Measurements from ENCODE around the gene GTF3C1.

The GTF3C1 gene

DNA sequence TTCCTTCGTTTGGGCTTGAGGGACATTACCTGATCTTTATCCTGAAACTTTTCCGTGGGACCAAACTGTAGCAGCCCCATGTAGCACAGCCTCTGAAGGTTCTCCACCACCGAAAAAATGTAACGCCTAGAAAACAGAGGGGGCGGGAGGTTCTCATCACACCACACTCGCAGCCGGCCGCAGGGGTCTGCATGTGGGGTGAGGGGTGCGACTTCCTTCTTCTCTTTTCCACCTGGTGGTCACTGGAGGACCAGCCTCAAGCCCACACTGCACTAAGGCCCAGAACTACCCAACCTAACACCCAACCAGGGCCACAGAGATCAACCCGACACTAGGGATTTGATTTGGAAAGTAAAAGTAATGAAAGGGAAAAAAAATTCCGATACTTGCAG is 57.1 kb downstream of the GTF3C1 start:
- no peak overlapping the region for H3K4me3 ChIP-seq (ENCODE audit: low read length)
- no peak for DNase-seq (ENCODE audit: low read depth)
- TF ChIP-seq, protein P1, sequence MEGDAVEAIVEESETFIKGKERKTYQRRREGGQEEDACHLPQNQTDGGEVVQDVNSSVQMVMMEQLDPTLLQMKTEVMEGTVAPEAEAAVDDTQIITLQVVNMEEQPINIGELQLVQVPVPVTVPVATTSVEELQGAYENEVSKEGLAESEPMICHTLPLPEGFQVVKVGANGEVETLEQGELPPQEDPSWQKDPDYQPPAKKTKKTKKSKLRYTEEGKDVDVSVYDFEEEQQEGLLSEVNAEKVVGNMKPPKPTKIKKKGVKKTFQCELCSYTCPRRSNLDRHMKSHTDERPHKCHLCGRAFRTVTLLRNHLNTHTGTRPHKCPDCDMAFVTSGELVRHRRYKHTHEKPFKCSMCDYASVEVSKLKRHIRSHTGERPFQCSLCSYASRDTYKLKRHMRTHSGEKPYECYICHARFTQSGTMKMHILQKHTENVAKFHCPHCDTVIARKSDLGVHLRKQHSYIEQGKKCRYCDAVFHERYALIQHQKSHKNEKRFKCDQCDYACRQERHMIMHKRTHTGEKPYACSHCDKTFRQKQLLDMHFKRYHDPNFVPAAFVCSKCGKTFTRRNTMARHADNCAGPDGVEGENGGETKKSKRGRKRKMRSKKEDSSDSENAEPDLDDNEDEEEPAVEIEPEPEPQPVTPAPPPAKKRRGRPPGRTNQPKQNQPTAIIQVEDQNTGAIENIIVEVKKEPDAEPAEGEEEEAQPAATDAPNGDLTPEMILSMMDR (IDR thresholded peaks at IDR 0.05; ENCODE audit: insufficient read depth, low read depth, low read length, missing control alignments) = no peak

DNA sequence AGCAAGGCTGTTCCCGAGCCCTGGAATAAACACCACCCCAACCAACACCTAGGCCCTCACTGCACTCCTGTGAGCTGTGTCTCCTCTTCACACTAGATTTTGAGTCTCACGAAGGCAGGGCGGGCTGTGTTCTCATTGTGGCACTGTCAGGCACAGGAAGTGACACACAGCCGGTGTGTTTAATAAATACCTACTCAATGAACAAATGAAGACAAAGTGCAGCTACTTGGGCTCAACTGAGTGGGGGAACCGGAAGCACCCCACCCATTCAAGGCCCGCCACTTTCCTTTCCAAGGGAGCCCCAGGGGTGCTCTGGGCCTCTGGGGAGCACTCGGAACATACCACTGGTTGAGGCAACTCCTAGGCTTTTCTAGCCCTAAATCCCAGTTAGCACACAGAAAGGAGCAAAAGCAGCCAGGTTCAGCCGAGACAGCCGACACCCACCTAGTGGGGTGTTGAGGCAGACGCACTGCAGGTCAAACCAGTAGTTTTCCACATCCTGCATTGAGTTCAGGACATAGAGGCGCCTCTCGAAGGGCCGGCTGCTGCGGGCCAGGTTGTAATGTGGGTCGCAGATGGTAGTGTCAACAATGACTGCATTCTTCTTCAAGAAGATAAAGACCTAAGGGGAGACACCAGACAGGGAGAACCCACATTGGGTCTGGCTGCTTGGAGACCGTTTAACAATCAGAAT is 57.7 kb downstream of the GTF3C1 start:
- TF ChIP-seq, protein P1 (IDR thresholded peaks at IDR 0.05; ENCODE audit: insufficient read depth, low read depth, low read length, missing control alignments) = no peak
- peak; percentile 18 for DNase-seq (ENCODE audit: low read depth)
- H3K4me3 ChIP-seq (ENCODE audit: low read length) = no peak overlapping the region

DNA sequence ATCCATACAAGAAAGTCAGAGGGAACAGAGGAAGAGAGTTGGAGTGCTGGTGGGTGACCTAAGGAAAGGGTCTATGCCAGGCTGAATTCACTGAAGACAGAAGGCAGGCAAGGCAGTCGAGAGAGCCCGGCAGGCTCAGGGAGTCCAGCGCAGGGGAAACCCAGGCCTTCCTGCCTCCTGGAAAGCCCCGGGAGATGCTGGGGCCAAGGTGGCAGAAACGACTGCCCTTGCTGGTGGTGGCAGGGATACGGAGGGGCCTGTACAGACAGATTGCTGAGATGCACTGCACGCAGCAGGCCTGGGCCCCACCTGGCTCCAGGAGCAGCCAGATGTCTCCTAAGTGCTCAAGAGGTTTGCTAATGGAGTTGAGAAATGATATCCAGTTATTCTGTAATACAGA is 59.8 kb downstream of the GTF3C1 start:
- no peak overlapping the region for H3K4me3 ChIP-seq (ENCODE audit: low read length)
- DNase-seq (ENCODE audit: low read depth) = no peak
- TF ChIP-seq, protein P1 (IDR thresholded peaks at IDR 0.05; ENCODE audit: insufficient read depth, low read depth, low read length, missing control alignments) = no peak

DNA sequence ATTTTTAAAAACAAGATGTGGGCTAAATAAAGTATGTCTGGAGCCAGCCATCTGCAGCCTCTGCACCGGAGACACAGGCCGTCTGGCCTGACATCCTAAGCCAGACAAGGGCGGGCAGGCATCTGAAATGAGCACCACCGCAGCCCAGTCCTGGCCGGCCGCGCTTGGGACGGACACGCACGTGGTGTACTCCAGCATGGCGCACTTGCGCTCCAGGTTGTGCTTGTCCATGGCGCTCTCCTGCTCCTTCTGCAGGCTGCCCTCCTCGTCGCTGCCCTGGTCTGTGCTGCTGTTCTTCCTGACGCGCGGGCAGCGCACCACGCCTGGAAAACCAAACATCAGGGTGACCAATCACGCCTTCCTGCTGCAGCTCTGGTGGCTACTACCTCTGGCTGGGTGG is 60.3 kb downstream of the GTF3C1 start:
- no peak overlapping the region for H3K4me3 ChIP-seq (ENCODE audit: low read length)
- TF ChIP-seq, protein P1 (IDR thresholded peaks at IDR 0.05; ENCODE audit: insufficient read depth, low read depth, low read length, missing control alignments) = no peak
- no peak for DNase-seq (ENCODE audit: low read depth)

DNA sequence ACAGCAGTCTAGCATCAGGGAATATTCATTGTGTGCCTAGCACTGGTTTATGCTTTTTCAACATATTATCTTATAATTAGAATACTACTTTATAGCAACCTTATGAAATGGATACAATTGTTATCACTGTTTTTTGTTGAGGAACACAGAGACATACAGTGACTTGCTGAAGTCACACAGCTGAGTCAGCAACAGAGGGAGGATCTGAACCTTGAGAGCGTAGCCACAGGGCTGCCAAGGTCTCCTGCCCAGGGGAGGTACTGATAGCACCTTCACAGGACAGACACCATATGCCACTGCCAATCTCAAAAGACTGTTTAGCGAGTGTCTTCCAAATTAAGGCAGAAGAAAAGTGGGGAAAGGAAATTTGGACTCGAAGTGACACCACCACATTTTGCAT is 63.0 kb downstream of the GTF3C1 start:
- H3K4me3 ChIP-seq (ENCODE audit: low read length) = no peak overlapping the region
- TF ChIP-seq, protein P1 (IDR thresholded peaks at IDR 0.05; ENCODE audit: insufficient read depth, low read depth, low read length, missing control alignments) = no peak
- DNase-seq (ENCODE audit: low read depth) = no peak

DNA sequence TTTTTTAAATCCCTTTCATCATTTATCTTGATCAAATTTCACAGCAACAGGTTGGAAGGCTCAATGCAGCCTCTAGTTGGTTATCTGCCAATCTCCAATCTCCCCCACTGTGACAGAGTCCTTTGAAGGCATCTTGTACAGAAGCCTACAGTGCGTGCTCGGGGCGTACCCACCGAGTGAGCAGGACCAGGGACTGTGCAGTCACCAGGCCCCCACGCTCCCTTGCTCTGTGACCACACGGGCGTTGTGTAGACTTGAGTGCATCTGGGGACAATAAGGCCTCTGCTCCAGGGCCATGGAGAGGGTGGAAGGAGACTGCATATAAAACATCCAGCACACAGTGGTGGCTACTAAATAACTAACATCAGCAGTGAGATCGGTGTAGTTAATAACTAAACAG is 63.4 kb downstream of the GTF3C1 start:
- TF ChIP-seq, protein P1 (IDR thresholded peaks at IDR 0.05; ENCODE audit: insufficient read depth, low read depth, low read length, missing control alignments) = no peak
- H3K4me3 ChIP-seq (ENCODE audit: low read length) = no peak overlapping the region
- no peak for DNase-seq (ENCODE audit: low read depth)

DNA sequence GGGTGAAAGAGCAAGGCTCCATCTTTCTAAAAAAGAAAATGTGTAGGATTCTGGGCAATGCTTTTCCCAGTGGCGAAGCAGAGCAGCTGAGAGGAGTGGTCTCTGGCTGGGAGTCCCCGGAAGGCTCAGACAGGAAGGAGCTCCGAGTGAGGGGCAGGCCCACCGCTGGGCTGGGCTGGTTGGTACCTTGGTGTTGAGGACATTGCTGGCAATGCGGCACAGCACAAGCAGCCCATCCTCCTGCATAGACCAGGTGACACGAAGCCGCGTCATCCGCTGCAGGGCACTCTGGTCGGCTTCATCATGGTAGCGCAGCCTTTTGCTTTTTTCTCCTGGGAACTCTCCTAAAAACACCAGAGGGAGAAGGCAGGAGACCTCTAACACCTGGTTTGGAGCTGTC is 63.9 kb downstream of the GTF3C1 start:
- TF ChIP-seq, protein P1 (IDR thresholded peaks at IDR 0.05; ENCODE audit: insufficient read depth, low read depth, low read length, missing control alignments) = no peak
- H3K4me3 ChIP-seq (ENCODE audit: low read length) = no peak overlapping the region
- no peak for DNase-seq (ENCODE audit: low read depth)

Data from epithelial cell of esophagus (primary cell).